ENCODE measurements around the gene FAM222B. TPM values are rescaled to one million over a fixed set of nuclear protein-coding genes. Genes with fewer than 3 reads are reported as not detected.

Gene FAM222B
- total and polyA plus RNA-seq, 9 of the 15 experiments (the other 6 are each of a cell fraction or from before 2014, with no cell fraction given), result 4.0 to 34.6 (median 7.5) TPM

GRCh38 chr17:28750178-28751047, 92.2 kb downstream of the FAM222B start (continued):
- TF ChIP-seq ZNF384 (IDR thresholded peaks at IDR 0.05; ENCODE audit: low read depth, low read length) (peak; percentile 53; the same call in 1 of the 2 replicates), TFAP4 (CRISPR knock-in tag; IDR thresholded peaks at IDR 0.05; ENCODE audit: borderline replicate concordance) (peak; percentile 91), MYNN (IDR thresholded peaks at IDR 0.05) (peak; percentile 94), MYNN (CRISPR knock-in tag; IDR thresholded peaks at IDR 0.05) (no peak), ZMIZ1 (IDR thresholded peaks at IDR 0.05; ENCODE audit: low read depth in 2 of 2, low read length in 2 of 2) (0 out of 4 replicates have a peak, but pooled peaks of 1 of the 2 experiments have one; percentile 42), SMC3 (conservative IDR thresholded peaks at IDR 0.05; ENCODE audit: insufficient read depth, low read depth, low read length) (peak; percentile 99), FUS (optimal IDR thresholded peaks at IDR 0.05; ENCODE audit: low read depth, low read length) (no peak), ZNF644 (tag; IDR thresholded peaks at IDR 0.05; ENCODE audit: low read depth) (no peak), ZNF77 (CRISPR knock-in tag; IDR thresholded peaks at IDR 0.05) (no peak), PHB (CRISPR knock-in tag; IDR thresholded peaks at IDR 0.05) (peak; percentile 61; the same call in 1 of the 2 replicates), RFX5 (IDR thresholded peaks at IDR 0.05; ENCODE audit: low read depth, low read length) (no peak), ZBTB33 (CRISPR knock-in tag; IDR thresholded peaks at IDR 0.05) (peak; percentile 70), ZNF584 (CRISPR knock-in tag; IDR thresholded peaks at IDR 0.05; ENCODE audit: low read depth) (no peak), ZBED1 (IDR thresholded peaks at IDR 0.05) (no peak), ATF1 (CRISPR knock-in tag; IDR thresholded peaks at IDR 0.05) (no peak), ATF1 (tag; IDR thresholded peaks at IDR 0.05) (peak; percentile 43; the same call in 1 of the 2 replicates), ARNT (IDR thresholded peaks at IDR 0.05) (peak in 1 of 2 experiments; percentile 59; a peak in 2 of 4 replicates), ARID2 (IDR thresholded peaks at IDR 0.05) (peak; percentile 74)

All from K562 (cell line).